Vein endothelial cell (primary cell): ENCODE results near the gene LUC7L2. TPM values are rescaled to one million over a fixed set of nuclear protein-coding genes. Genes with fewer than 3 reads are reported as not detected.

Source experiments
- small RNA-seq: library from RNA; depleted of rRNA; stranded (forward); fragments of <200 nt; gene quantifications from one replicate; pipeline ENCODE3, GENCODE V24; 2012
- total RNA-seq: library from RNA; depleted of rRNA; stranded (reverse); fragments of >200 nt; gene quantifications from 2 replicates; pipeline ENCODE4 v1.2.3, GENCODE V29; 2012

Gene LUC7L2
- 41.8 and 60.4 TPM in 2 replicates for total RNA-seq

DNA sequence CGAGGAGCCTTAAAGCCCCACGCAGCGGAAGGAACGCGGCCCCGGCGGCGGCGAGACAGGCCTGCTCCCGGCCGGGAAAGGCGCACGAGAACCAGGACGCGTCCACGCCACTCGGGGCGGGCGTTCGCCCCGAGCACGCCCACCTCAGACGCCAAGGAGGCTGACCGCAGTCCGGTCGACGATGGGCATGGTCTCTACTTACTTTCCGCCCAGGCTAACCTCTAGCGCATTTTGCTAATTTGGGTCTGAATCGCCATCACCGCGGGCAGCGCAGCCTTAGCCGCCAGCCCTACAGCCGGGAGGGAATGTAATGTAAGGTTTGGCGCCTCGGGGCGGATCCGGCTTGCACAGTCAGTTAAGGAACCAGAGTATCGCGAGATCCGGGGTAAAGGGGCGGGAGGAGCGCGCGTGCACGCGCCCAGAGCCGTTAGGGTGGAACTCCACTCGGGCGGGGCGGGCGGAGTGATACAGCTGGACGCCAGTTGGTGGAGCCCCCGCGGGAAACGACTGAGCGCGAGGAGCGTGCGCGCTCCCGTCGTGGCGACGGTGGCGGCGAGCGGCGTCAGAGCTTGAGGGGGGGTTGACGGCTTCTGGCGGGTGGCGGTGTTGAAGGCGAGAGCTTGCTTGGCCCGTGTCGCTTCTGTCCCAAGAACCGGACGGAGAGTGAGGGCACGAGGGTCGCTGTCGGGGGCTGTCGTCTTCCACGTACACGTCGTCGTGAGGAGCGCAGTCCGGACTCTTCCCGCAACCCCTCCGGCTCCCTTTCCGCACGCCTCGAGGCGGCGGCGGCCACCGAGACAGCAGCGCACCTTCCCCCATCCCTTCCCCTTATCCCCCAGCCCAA is at the start of gene LUC7L2:
TSS of gene LUC7L2 (plus strand) at position 529 of the 844 bp plus-strand sequence. CDS start 368 bp downstream, outside the sequence.

DNA sequence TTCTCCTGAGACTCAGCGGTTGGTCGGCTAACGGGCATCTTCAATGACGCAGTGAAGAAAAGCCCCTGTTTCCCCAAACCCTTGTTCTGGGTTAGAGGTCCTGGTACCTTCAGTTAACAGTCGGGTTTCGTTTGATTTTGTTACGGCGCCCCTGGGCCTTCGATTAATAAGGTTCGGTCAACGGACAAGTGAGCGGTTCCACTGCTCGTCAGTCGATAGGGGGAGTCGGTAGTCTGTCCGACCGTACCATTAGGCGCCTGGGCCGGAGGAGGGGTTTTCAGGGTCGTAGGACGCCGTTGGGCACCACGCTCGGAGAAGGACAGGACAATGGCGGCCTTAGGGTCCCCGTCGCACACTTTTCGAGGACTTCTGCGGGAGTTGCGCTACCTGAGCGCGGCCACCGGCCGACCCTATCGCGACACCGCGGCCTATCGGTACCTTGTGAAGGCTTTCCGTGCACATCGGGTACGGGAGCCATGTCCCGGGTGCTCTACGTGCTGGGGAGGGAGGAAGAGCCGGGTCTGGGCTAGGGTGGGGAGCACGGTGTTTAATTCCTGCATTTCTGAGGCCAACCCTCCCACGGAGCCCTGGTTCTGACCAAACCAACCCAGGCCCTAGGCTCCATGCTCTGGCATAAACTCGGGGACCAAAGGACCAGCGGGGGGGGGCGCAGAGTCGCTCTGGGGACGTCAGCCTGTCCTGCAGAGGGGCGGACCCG is 18.5 kb upstream of the LUC7L2 start, which contains the start of gene FMC1:
TSS of gene FMC1 (plus strand) at position 280 of the 718 bp plus-strand sequence. CDS start at position 328, 48 bp downstream.

Small RNA genes within 50 kb of the gene (small RNA-seq; reads per million reads assigned to genes)
- gene RNU6-206P, result not detected
- not detected for gene RNU6-911P

Other genes starting within 250 kb of the LUC7L2 start
- gene UBN2, start 128.7 kb upstream of the LUC7L2 start, total RNA-seq, result 5.9 and 8.0 TPM in 2 replicates
- 5.6 and 6.5 TPM in 2 replicates for gene FMC1, start 18.6 kb upstream of the LUC7L2 start, total RNA-seq
- not detected in 2 replicates for gene KLRG2, start 123.8 kb downstream of the LUC7L2 start, total RNA-seq
- not detected in 2 replicates for gene CLEC2L, start 163.8 kb downstream of the LUC7L2 start, total RNA-seq